Fibroblast of lung (primary cell): ENCODE results near the gene ELMO1.

Source experiments
- EZH2 ChIP-seq: IDR thresholded peaks from 2 replicates; pipeline ENCODE4 v1.5.1; 2012; ENCODE audit warnings: low read length, control low read depth, mild to moderate bottlenecking; ENCODE audit errors: missing control alignments
- TF ChIP-seq, protein P1 (sequence below), 2 donors: IDR thresholded peaks in 1 of 2; conservative IDR thresholded peaks in 1 of 2; 1 replicate in 1 of 2; 2 replicates in 1 of 2; pipeline ENCODE4 v1.5.1; 2011 to 2012; ENCODE audit warnings: low read length in 2 of 2, control low read depth in 1 of 2, inconsistent platforms in 1 of 2, low read depth in 1 of 2, mild to moderate bottlenecking in 1 of 2

DNA sequence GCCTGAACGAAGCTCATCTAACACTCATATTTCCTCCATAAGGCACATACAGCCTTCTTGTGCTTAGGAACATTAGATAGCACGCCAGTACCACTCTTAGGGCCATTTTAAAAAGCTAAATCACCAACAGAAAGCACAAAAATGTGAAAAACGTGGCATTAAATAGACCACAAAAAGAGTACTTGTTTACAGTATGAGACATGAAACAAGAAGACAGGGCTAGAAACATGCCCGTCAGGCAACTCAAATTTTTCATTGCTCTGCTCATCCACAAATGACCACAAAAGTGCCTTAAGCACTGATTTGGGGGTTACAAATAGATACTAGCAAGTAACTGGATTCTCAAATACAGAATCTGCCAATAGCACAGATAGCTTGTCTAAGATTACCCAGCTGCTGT, 67.8 kb downstream of the ELMO1 start:
- TF ChIP-seq, protein P1, sequence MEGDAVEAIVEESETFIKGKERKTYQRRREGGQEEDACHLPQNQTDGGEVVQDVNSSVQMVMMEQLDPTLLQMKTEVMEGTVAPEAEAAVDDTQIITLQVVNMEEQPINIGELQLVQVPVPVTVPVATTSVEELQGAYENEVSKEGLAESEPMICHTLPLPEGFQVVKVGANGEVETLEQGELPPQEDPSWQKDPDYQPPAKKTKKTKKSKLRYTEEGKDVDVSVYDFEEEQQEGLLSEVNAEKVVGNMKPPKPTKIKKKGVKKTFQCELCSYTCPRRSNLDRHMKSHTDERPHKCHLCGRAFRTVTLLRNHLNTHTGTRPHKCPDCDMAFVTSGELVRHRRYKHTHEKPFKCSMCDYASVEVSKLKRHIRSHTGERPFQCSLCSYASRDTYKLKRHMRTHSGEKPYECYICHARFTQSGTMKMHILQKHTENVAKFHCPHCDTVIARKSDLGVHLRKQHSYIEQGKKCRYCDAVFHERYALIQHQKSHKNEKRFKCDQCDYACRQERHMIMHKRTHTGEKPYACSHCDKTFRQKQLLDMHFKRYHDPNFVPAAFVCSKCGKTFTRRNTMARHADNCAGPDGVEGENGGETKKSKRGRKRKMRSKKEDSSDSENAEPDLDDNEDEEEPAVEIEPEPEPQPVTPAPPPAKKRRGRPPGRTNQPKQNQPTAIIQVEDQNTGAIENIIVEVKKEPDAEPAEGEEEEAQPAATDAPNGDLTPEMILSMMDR (conservative IDR thresholded peaks at IDR 0.05 in 1 of 2, IDR thresholded peaks at IDR 0.05 in 1 of 2; ENCODE audit: low read depth in 1 of 2, low read length in 2 of 2): no peak
- TF ChIP-seq EZH2: no peak
